ENCODE results near the gene ZC3H12C.

GRCh38 chr11:110176366-110177085 lies 83.3 kb downstream of the ZC3H12C start:
- TF ChIP-seq CTCF (IDR thresholded peaks at IDR 0.05) (no peak), POLR2A (IDR thresholded peaks at IDR 0.05) (no peak)

Data from Peyer's patch (tissue), 4 donors.